SW480 (cell line): ENCODE results near the gene MATN1.
"Not testable (repeated sequence)": the region's sequence is repeated elsewhere in the genome, so short reads cannot be mapped to it uniquely, and the experiment has no call there.

ENCODE experiments used
- DNase-seq: peaks from one replicate; pipeline ENCODE4 v3.0.0-alpha.2; 2016; ENCODE audit warnings: low spot score

The MATN1 gene

GRCh38 chr1:30696831-30697230 lies 26.6 kb downstream of the MATN1 start:
- no peak for DNase-seq

- DNase-seq = no peak
Measured at GRCh38 chr1:30695439-30695841, 27.9 kb downstream of the MATN1 start.

- DNase-seq = no peak
Measured at GRCh38 chr1:30694280-30695175, 28.9 kb downstream of the MATN1 start.

- no peak for DNase-seq
Measured at GRCh38 chr1:30693822-30694221, 29.6 kb downstream of the MATN1 start.

GRCh38 chr1:30693366-30693765 lies 30.0 kb downstream of the MATN1 start:
- no peak for DNase-seq

GRCh38 chr1:30692948-30693301 lies 30.5 kb downstream of the MATN1 start:
- no peak for DNase-seq

- DNase-seq = no peak
Measured at GRCh38 chr1:30692201-30692947, 31.0 kb downstream of the MATN1 start.

GRCh38 chr1:30691480-30691879 lies 31.9 kb downstream of the MATN1 start:
- no peak for DNase-seq

- no peak for DNase-seq
Measured at GRCh38 chr1:30689901-30690645, 33.3 kb downstream of the MATN1 start.

- DNase-seq = no peak
Measured at GRCh38 chr1:30688920-30689794, 34.2 kb downstream of the MATN1 start.

- not testable (repeated sequence) for DNase-seq
Measured at GRCh38 chr1:30688516-30688915, 34.9 kb downstream of the MATN1 start.

GRCh38 chr1:30687886-30688285 lies 35.5 kb downstream of the MATN1 start:
- DNase-seq = no peak

- no peak for DNase-seq
Measured at GRCh38 chr1:30686236-30686935, 37.0 kb downstream of the MATN1 start.

GRCh38 chr1:30685796-30686165 lies 37.6 kb downstream of the MATN1 start:
- DNase-seq = no peak

GRCh38 chr1:30684881-30685795 lies 38.2 kb downstream of the MATN1 start:
- peak; percentile 91 for DNase-seq

- DNase-seq = no peak
Measured at GRCh38 chr1:30684259-30684658, 39.1 kb downstream of the MATN1 start.

GRCh38 chr1:30683699-30684098 lies 39.7 kb downstream of the MATN1 start:
- DNase-seq = no peak

GRCh38 chr1:30682396-30683275 lies 40.7 kb downstream of the MATN1 start:
- DNase-seq = no peak

- DNase-seq = no peak
Measured at GRCh38 chr1:30681782-30682181, 41.6 kb downstream of the MATN1 start.
